CD14-positive monocyte (primary cell): ENCODE data around the gene PLIN3. TPM values are rescaled to one million over a fixed set of nuclear protein-coding genes. Genes with fewer than 3 reads are reported as not detected.
"Not testable (repeated sequence)": the region's sequence is repeated elsewhere in the genome, so short reads cannot be mapped to it uniquely, and the experiment has no call there.

Experiments used
- DNase-seq, 3 donors: peaks; one replicate each; pipeline ENCODE4 v3.0.0-alpha.2; 2011 to 2022
- H2AFZ ChIP-seq: 2 replicates; pipeline ENCODE4 v1.6.0; 2012; ENCODE audit warnings: mild to moderate bottlenecking, low read depth, low read length, inconsistent platforms; ENCODE audit not compliant: insufficient read depth, poor library complexity, severe bottlenecking
- H3K27ac ChIP-seq, 2 donors: 1 replicate in 1 of 2; 2 replicates in 1 of 2; pipeline ENCODE4 v1.5.1; 2012 to 2013; ENCODE audit warnings: low read length in 2 of 2, control low read depth in 1 of 2, inconsistent platforms in 1 of 2, low read depth in 1 of 2, mild to moderate bottlenecking in 1 of 2
- H3K27me3 ChIP-seq, 2 donors: one replicate each; pipeline versions ENCODE4 v1.6.0 to v1.6.1; 2011 to 2013; ENCODE audit warnings: low read length in 2 of 2; ENCODE audit not compliant: control insufficient read depth in 2 of 2, insufficient read depth in 2 of 2
- H3K36me3 ChIP-seq, 2 donors: replicated peaks in 1 of 2; 1 replicate in 1 of 2; 2 replicates in 1 of 2; pipeline versions ENCODE4 v1.5.1 to v1.6.1; 2012 to 2013; ENCODE audit warnings: low read length in 2 of 2, control low read depth in 1 of 2, inconsistent platforms in 1 of 2, mild to moderate bottlenecking in 1 of 2; ENCODE audit not compliant: insufficient read depth in 2 of 2, control insufficient read depth in 1 of 2
- H3K4me1 ChIP-seq, 2 donors: 1 replicate in 1 of 2; 2 replicates in 1 of 2; pipeline versions ENCODE4 v1.5.1 to v1.6.1; 2012 to 2013; ENCODE audit warnings: low read length in 2 of 2, control low read depth in 1 of 2, inconsistent platforms in 1 of 2, mild to moderate bottlenecking in 1 of 2, moderate library complexity in 1 of 2; ENCODE audit not compliant: insufficient read depth in 2 of 2, control insufficient read depth in 1 of 2
- H3K4me2 ChIP-seq: replicated peaks from 2 replicates; pipeline ENCODE3; 2012; ENCODE audit warnings: low read length, moderate library complexity, mild to moderate bottlenecking; ENCODE audit not compliant: poor library complexity, severe bottlenecking; ENCODE audit errors: extremely low read depth
- H3K4me3 ChIP-seq, 3 experiments: fragments of 200-600 bp in 1 of 3; sonication (generic) in 1 of 3; replicated peaks in 1 of 3; 1 replicate in 2 of 3; 2 replicates in 1 of 3; pipeline ENCODE4 v1.5.1; 2011 to 2013; ENCODE audit warnings: low read length in 3 of 3, mild to moderate bottlenecking in 3 of 3, control low read depth in 2 of 3, low read depth in 2 of 3, inconsistent platforms in 1 of 3, moderate library complexity in 1 of 3
- H3K79me2 ChIP-seq: 2 replicates; pipeline ENCODE4 v1.6.0; 2012; ENCODE audit warnings: mild to moderate bottlenecking, control low read depth, inconsistent platforms, low read length, moderate library complexity; ENCODE audit not compliant: insufficient read depth
- H3K9ac ChIP-seq: 2 replicates; pipeline ENCODE4 v1.6.0; 2017; ENCODE audit warnings: low read length, mild to moderate bottlenecking; ENCODE audit not compliant: insufficient read depth, poor library complexity, severe bottlenecking
- H3K9me3 ChIP-seq, 2 donors: replicated peaks in 1 of 2; 1 replicate in 1 of 2; 2 replicates in 1 of 2; pipeline versions ENCODE4 v1.5.1 to v1.6.1; 2012 to 2013; ENCODE audit warnings: low read length in 2 of 2, control low read depth in 1 of 2; ENCODE audit not compliant: control insufficient read depth in 1 of 2, insufficient read depth in 1 of 2
- H4K20me1 ChIP-seq: 2 replicates; pipeline ENCODE4 v1.6.0; 2012; ENCODE audit warnings: mild to moderate bottlenecking, low read length, control low read depth, moderate library complexity; ENCODE audit not compliant: insufficient read depth
- H3K27ac Mint-ChIP-seq, 7 donors: one replicate each; pipeline ENCODE4 v1.8.0; 2020; ENCODE audit warnings: mild to moderate bottlenecking in 7 of 7, mixed read lengths in 7 of 7, moderate library complexity in 6 of 7, inconsistent platforms in 2 of 7
- H3K27me3 Mint-ChIP-seq, 3 donors: one replicate each; pipeline ENCODE4 v1.8.0; 2021 to 2022; ENCODE audit warnings: low read depth in 3 of 3, mild to moderate bottlenecking in 3 of 3, mixed read lengths in 3 of 3, moderate library complexity in 3 of 3, inconsistent platforms in 1 of 3
- H3K36me3 Mint-ChIP-seq, 2 donors: one replicate each; pipeline ENCODE4 v1.8.0; 2020; ENCODE audit warnings: mixed read lengths in 2 of 2, inconsistent platforms in 1 of 2, mild to moderate bottlenecking in 1 of 2
- H3K4me1 Mint-ChIP-seq: one replicate; pipeline ENCODE4 v1.8.0; 2020; ENCODE audit warnings: mild to moderate bottlenecking, mixed read lengths
- H3K4me3 Mint-ChIP-seq, 2 donors: one replicate each; pipeline ENCODE4 v1.8.0; 2020; ENCODE audit warnings: mild to moderate bottlenecking in 2 of 2, mixed read lengths in 2 of 2, moderate library complexity in 1 of 2
- H3K9me3 Mint-ChIP-seq, 7 donors: one replicate each; pipeline ENCODE4 v1.8.0; 2020 to 2022; ENCODE audit warnings: mixed read lengths in 7 of 7, mild to moderate bottlenecking in 6 of 7, moderate library complexity in 6 of 7, inconsistent platforms in 2 of 7
- CTCF ChIP-seq: fragments of 200-600 bp; IDR thresholded peaks from one replicate; pipeline ENCODE4 v1.8.0; 2022; ENCODE audit warnings: antibody characterized with exemption, mild to moderate bottlenecking
- WGBS: methylation state at CpG from one replicate; pipeline ENCODE4 v1.1.5; 2013; ENCODE audit warnings: missing lambda C conversion rate; ENCODE audit not compliant: insufficient coverage; 5-methylcytosine and 5-hydroxymethylcytosine counted together
- intact Hi-C, 2 donors: fragments of 100-400 bp; cut with micrococcal nuclease; formaldehyde crosslinking; loops; one replicate each; pipeline versions ENCODE4 v1.15.0 to v1.15.1; 2023
- polyA plus RNA-seq, 3 donors: library from polyadenylated mRNA; depleted of rRNA in 1 of 3; unstranded in 2 of 3; stranded (reverse) in 1 of 3; fragments of 300-500 nt in 2 of 3; fragments of >200 nt in 1 of 3; fragmentation: Illumina TruSeq in 2 of 3; gene quantifications; 1 replicate in 2 of 3; 2 replicates in 1 of 3; pipeline ENCODE4 v1.2.3, GENCODE V29; 2012 to 2021

PLIN3 gene
- polyA plus RNA-seq, 3 donors, result 78.8 to 151 (median 138) TPM

GRCh38 chr19:4839192-4839591 lies 28.3 kb downstream of the PLIN3 start:
- Histone ChIP-seq H4K20me1 (peaks cover 5% of the 10 kb centered on the region), H3K4me1 (peaks cover 36 to 41% of the 10 kb centered on the region in 2 donors), H3K27me3 (no peaks in the 10 kb centered on the region), H2AFZ (no peak overlapping the region), H3K9ac (no peak overlapping the region), H3K36me3 (peaks cover 29 to 46% of the 10 kb centered on the region in 2 donors), H3K79me2 (no peaks in the 10 kb centered on the region), H3K27ac (no peak overlapping the region), H3K4me2 (no peak overlapping the region), H3K9me3 (no peaks in the 10 kb centered on the region), H3K4me3 (no peak overlapping the region)
- intact Hi-C loops, result no loop called here
- peaks cover 48 to 67% of the 10 kb centered on the region in 2 donors for H3K36me3 Mint-ChIP-seq
- DNase-seq, result no peak
- WGBS, result 97% methylated on average over 13 of the region's 17 CpGs
- peak overlapping the region in 5 of 7 donors; percentile 37 to 94 (median 82) for H3K27ac Mint-ChIP-seq
- H3K27me3 Mint-ChIP-seq, result peaks cover 0 to 3% (median 0%) of the 10 kb centered on the region in 3 donors
- no peak overlapping the region for H3K4me3 Mint-ChIP-seq
- TF ChIP-seq CTCF, result no peak
- H3K9me3 Mint-ChIP-seq, result peaks cover 0 to 2% (median 0%) of the 10 kb centered on the region in 7 donors
- H3K4me1 Mint-ChIP-seq, result peaks cover 35% of the 10 kb centered on the region

- Histone ChIP-seq H3K36me3 (peaks cover 0 to 8% of the 10 kb centered on the region in 2 donors), H3K79me2 (peaks cover 40% of the 10 kb centered on the region), H3K4me2 (no peak overlapping the region), H3K4me1 (peaks cover 37% of the 10 kb centered on the region in 2 donors), H4K20me1 (peaks cover 30% of the 10 kb centered on the region), H3K9me3 (no peaks in the 10 kb centered on the region), H2AFZ (no peak overlapping the region), H3K27me3 (no peaks in the 10 kb centered on the region), H3K27ac (no peak overlapping the region), H3K4me3 (no peak overlapping the region), H3K9ac (no peak overlapping the region)
- H3K27ac Mint-ChIP-seq, result peak overlapping the region in 5 of 7 donors; percentile 23 to 97 (median 70)
- no CpG with 5 or more reads among the region's 5 CpGs for WGBS
- TF ChIP-seq CTCF, result no peak
- peaks cover 9 to 10% of the 10 kb centered on the region in 2 donors for H3K36me3 Mint-ChIP-seq
- intact Hi-C loops, result loop anchor here in 1 of 2 donors (5.0 kb wide), 1 partner anchor 35 kb away; the partner anchor contains the start of gene PLIN3
- no peak overlapping the region for H3K4me3 Mint-ChIP-seq
- peaks cover 0 to 8% (median 0%) of the 10 kb centered on the region in 3 donors for H3K27me3 Mint-ChIP-seq
- peaks cover 31% of the 10 kb centered on the region for H3K4me1 Mint-ChIP-seq
- DNase-seq, result no peak
- H3K9me3 Mint-ChIP-seq, result no peaks in the 10 kb centered on the region
These were observed 34.7 kb downstream of the PLIN3 start for GRCh38 chr19:4832776-4833175.

- not testable (repeated sequence) for DNase-seq, H3K36me3 ChIP-seq, H3K36me3 Mint-ChIP-seq, H3K27me3 ChIP-seq, H3K9me3 ChIP-seq, H3K9me3 Mint-ChIP-seq, H3K27me3 Mint-ChIP-seq
- Histone ChIP-seq H3K9ac (peak overlapping the region; percentile 98), H3K4me1 (peaks cover 29 to 30% of the 10 kb centered on the region in 2 donors), H3K27ac (peak overlapping the region; percentile 88 to 96), H2AFZ (peak overlapping the region; percentile 39), H3K4me2 (peak overlapping the region; percentile 89), H3K79me2 (peaks cover 48% of the 10 kb centered on the region), H3K4me3 (peak overlapping the region; percentile 67 to 91 (median 82)), H4K20me1 (peaks cover 39% of the 10 kb centered on the region)
- peak overlapping the region; percentile 91 to 98 (median 94) for H3K27ac Mint-ChIP-seq
- intact Hi-C loops, result loop anchor here in 1 of 2 donors (2.0 to 5.0 kb wide), 2 partner anchors 21 to 35 kb away; partner anchors contain the start of gene PLIN3
- peak overlapping the region; percentile 96 for H3K4me3 Mint-ChIP-seq
- WGBS, result no CpG with 5 or more reads among the region's 9 CpGs
- peaks cover 26% of the 10 kb centered on the region for H3K4me1 Mint-ChIP-seq
These were observed 35.5 kb downstream of the PLIN3 start for GRCh38 chr19:4831979-4832340.
